Stimulated activated CD8-positive, alpha-beta memory T cell treated with anti-CD3 and anti-CD28 coated beads, Interleukin-4, amount 100 ng/mL, for 48 hours (primary cell): Measurements from ENCODE around the gene GIMD1.
"Not testable (repeated sequence)": the region's sequence is repeated elsewhere in the genome, so short reads cannot be mapped to it uniquely, and the experiment has no call there.

ENCODE experiments used
- DNase-seq: peaks from one replicate; pipeline ENCODE4 v3.0.0-alpha.2; 2020

Gene GIMD1

GRCh38 chr4:106368678-106369077 lies at the start of gene GIMD1:
TSS of gene GIMD1 (minus strand) at chr4:106368778. CDS start at chr4:106367435, 1,343 bp downstream.
- DNase-seq, result no peak

- DNase-seq, result no peak
Observed at GRCh38 chr4:106414366-106414765, 45.8 kb upstream of the GIMD1 start.

GRCh38 chr4:106409901-106410889 lies 41.6 kb upstream of the GIMD1 start:
- no peak for DNase-seq

GRCh38 chr4:106408004-106408403 lies 39.4 kb upstream of the GIMD1 start:
- DNase-seq, result not testable (repeated sequence)

GRCh38 chr4:106401157-106401556 lies 32.6 kb upstream of the GIMD1 start:
- no peak for DNase-seq

GRCh38 chr4:106398898-106399297 lies 30.3 kb upstream of the GIMD1 start:
- DNase-seq, result not testable (repeated sequence)

- DNase-seq, result no peak
Observed at GRCh38 chr4:106395582-106395981, 27.0 kb upstream of the GIMD1 start.

GRCh38 chr4:106385853-106386393 lies 17.3 kb upstream of the GIMD1 start:
- no peak for DNase-seq

- no peak for DNase-seq
Observed at GRCh38 chr4:106384878-106385277, 16.3 kb upstream of the GIMD1 start.

GRCh38 chr4:106380179-106380578 lies 11.6 kb upstream of the GIMD1 start:
- DNase-seq, result no peak

- no peak for DNase-seq
Observed at GRCh38 chr4:106373026-106373425, 4.4 kb upstream of the GIMD1 start.

- no peak for DNase-seq
Observed at GRCh38 chr4:106371161-106371560, 2.6 kb upstream of the GIMD1 start.

GRCh38 chr4:106370214-106370613 lies 1.6 kb upstream of the GIMD1 start:
- no peak for DNase-seq

GRCh38 chr4:106369456-106370060 lies 980 bp upstream of the GIMD1 start:
- no peak for DNase-seq

- DNase-seq, result no peak
Observed at GRCh38 chr4:106367072-106367471, 1.5 kb downstream of the GIMD1 start.

GRCh38 chr4:106366026-106366425 lies 2.6 kb downstream of the GIMD1 start:
- no peak for DNase-seq

GRCh38 chr4:106365613-106366012 lies 3.0 kb downstream of the GIMD1 start:
- no peak for DNase-seq

GRCh38 chr4:106364282-106364681 lies 4.3 kb downstream of the GIMD1 start:
- DNase-seq, result no peak

- DNase-seq, result no peak
Observed at GRCh38 chr4:106362086-106362825, 6.3 kb downstream of the GIMD1 start.

GRCh38 chr4:106358899-106359298 lies 9.7 kb downstream of the GIMD1 start:
- no peak for DNase-seq

- no peak for DNase-seq
Observed at GRCh38 chr4:106355193-106355592, 13.4 kb downstream of the GIMD1 start.

GRCh38 chr4:106353786-106354185 lies 14.8 kb downstream of the GIMD1 start:
- no peak for DNase-seq

- DNase-seq, result no peak
Observed at GRCh38 chr4:106351016-106351415, 17.6 kb downstream of the GIMD1 start.
